HepG2 (cell line): ENCODE data around the gene RUNX3. TPM values are rescaled to one million over a fixed set of nuclear protein-coding genes. Genes with fewer than 3 reads are reported as not detected.

Source experiments
- ATF3 ChIP-seq: sonication (generic); formaldehyde crosslinking; IDR thresholded peaks from 2 replicates; pipeline ENCODE4 v1.4.0; 2020; ENCODE audit warnings: missing genetic modification reagents
- CBX1 ChIP-seq: IDR thresholded peaks from one replicate; pipeline ENCODE4 v1.6.1; 2016; ENCODE audit warnings: antibody characterized with exemption, low read depth
- CBX5 ChIP-seq: sonication (generic); formaldehyde crosslinking; IDR thresholded peaks from 2 replicates; pipeline ENCODE4 v1.4.0; 2020; ENCODE audit warnings: missing genetic modification reagents, borderline replicate concordance
- GZF1 ChIP-seq: sonication (generic); formaldehyde crosslinking; IDR thresholded peaks from 2 replicates; pipeline ENCODE4 v1.5.1; 2020; ENCODE audit warnings: mild to moderate bottlenecking, missing genetic modification reagents
- HIC2 ChIP-seq: sonication (generic); formaldehyde crosslinking; IDR thresholded peaks from 2 replicates; pipeline ENCODE4 v1.9.0; 2022; ENCODE audit warnings: low read depth, missing genetic modification reagents
- LCORL ChIP-seq, 2 experiments: fragments of 450-650 bp in 1 of 2; sonication (generic) in 1 of 2; formaldehyde crosslinking in 1 of 2; IDR thresholded peaks; 2 replicates each; pipeline versions ENCODE4 v1.5.0 to v1.6.1; 2017 to 2020; ENCODE audit warnings: antibody characterized with exemption in 1 of 2, missing genetic modification reagents in 1 of 2
- MEF2D ChIP-seq: sonication (generic); formaldehyde crosslinking; IDR thresholded peaks from 2 replicates; pipeline ENCODE4 v1.5.1; 2020; ENCODE audit warnings: mild to moderate bottlenecking, missing genetic modification reagents
- MLXIP ChIP-seq: sonication (generic); formaldehyde crosslinking; IDR thresholded peaks from 2 replicates; pipeline ENCODE4 v1.9.0; 2021; ENCODE audit warnings: missing genetic modification reagents, borderline replicate concordance
- MZF1 ChIP-seq: sonication (generic); formaldehyde crosslinking; IDR thresholded peaks from 2 replicates; pipeline ENCODE4 v1.8.1; 2023; ENCODE audit warnings: mild to moderate bottlenecking, missing genetic modification reagents, borderline replicate concordance
- PHB2 ChIP-seq: fragments of 450-650 bp; IDR thresholded peaks from 2 replicates; pipeline ENCODE4 v1.6.1; 2018; ENCODE audit not compliant: partially characterized antibody
- RXRA ChIP-seq: sonication (generic); formaldehyde crosslinking; IDR thresholded peaks from 2 replicates; pipeline ENCODE4 v1.5.1; 2020; ENCODE audit warnings: missing genetic modification reagents
- SKI ChIP-seq: fragments of 450-650 bp; IDR thresholded peaks from one replicate; pipeline ENCODE4 v1.6.1; 2018; ENCODE audit warnings: mild to moderate bottlenecking; ENCODE audit not compliant: partially characterized antibody
- SNRNP70 ChIP-seq: fragments of 200-400 bp; formaldehyde crosslinking; IDR thresholded peaks from 2 replicates; pipeline ENCODE4 v1.6.1; 2017; ENCODE audit warnings: mild to moderate bottlenecking, low read depth, low read length, moderate library complexity
- TARDBP ChIP-seq: sonication (generic); formaldehyde crosslinking; IDR thresholded peaks from 2 replicates; pipeline ENCODE4 v1.8.0; 2022; ENCODE audit warnings: mild to moderate bottlenecking, missing genetic modification reagents
- TOPORS ChIP-seq: sonication (generic); formaldehyde crosslinking; IDR thresholded peaks from 2 replicates; pipeline ENCODE4 v1.8.0; 2023; ENCODE audit warnings: mild to moderate bottlenecking, missing genetic modification reagents
- ZGPAT ChIP-seq: IDR thresholded peaks from 2 replicates; pipeline ENCODE4 v1.6.1; 2016; ENCODE audit warnings: mild to moderate bottlenecking
- ZNF124 ChIP-seq: sonication (generic); formaldehyde crosslinking; IDR thresholded peaks from 2 replicates; pipeline ENCODE4 v1.4.0; 2020; ENCODE audit warnings: missing genetic modification reagents
- ZNF460 ChIP-seq: sonication (generic); formaldehyde crosslinking; IDR thresholded peaks from 2 replicates; pipeline ENCODE4 v1.5.1; 2020; ENCODE audit warnings: missing genetic modification reagents, mild to moderate bottlenecking, borderline replicate concordance
- ZNF639 ChIP-seq: conservative IDR thresholded peaks from 2 replicates; pipeline ENCODE4 v1.6.1; 2018; ENCODE audit warnings: missing genetic modification reagents
- ZNF768 ChIP-seq: sonication (generic); formaldehyde crosslinking; IDR thresholded peaks from 2 replicates; pipeline ENCODE4 v1.4.0; 2020; ENCODE audit warnings: missing genetic modification reagents
- ZSCAN22 ChIP-seq: sonication (generic); formaldehyde crosslinking; IDR thresholded peaks from 2 replicates; pipeline ENCODE4 v1.4.0; 2020; ENCODE audit warnings: mild to moderate bottlenecking, missing genetic modification reagents
- polyA plus RNA-seq, 8 experiments: library from polyadenylated mRNA; depleted of rRNA in 3 of 8; stranded (reverse) in 7 of 8; unstranded in 1 of 8; fragments of >200 nt; fragmentation: Illumina TruSeq in 4 of 8; extraction: Trizol in 4 of 8; gene quantifications; 2 replicates each; pipeline versions ENCODE4 v1.2.1 to v1.2.3, GENCODE V29; 2011 to 2016; ENCODE audit warnings: low read depth in 4 of 8, missing spikeins in 1 of 8, mixed read lengths in 1 of 8; ENCODE audit not compliant: insufficient read depth in 1 of 8
- total RNA-seq, 5 experiments: library from RNA; depleted of rRNA; stranded (reverse); fragments of >200 nt; fragmentation: Illumina TruSeq; extraction: Trizol; gene quantifications; 2 replicates each; pipeline ENCODE4 v1.2.3, GENCODE V29; 2016; ENCODE audit warnings: low read depth in 1 of 5

RUNX3 gene
- total and polyA plus RNA-seq, 2 of the 13 experiments (the other 11 are each of a cell fraction or from before 2014, with no cell fraction given) = 0.04 to 0.22 TPM

GRCh38 chr1:24946861-24947658 is 17.0 kb upstream of the RUNX3 start (continued):
- TF ChIP-seq ZNF639 (CRISPR knock-in tag) (no peak), HIC2 (no peak), MZF1 (CRISPR knock-in tag) (no peak), PHB2 (no peak), MEF2D (CRISPR knock-in tag) (peak; percentile 34; the same call in 1 of the 2 replicates), TARDBP (CRISPR knock-in tag) (0 out of 2 replicates have a peak, but pooled peaks have one; percentile 21), TOPORS (CRISPR knock-in tag) (no peak), SKI (peak; percentile 13), ZNF768 (CRISPR knock-in tag) (peak; percentile 83; the same call in 1 of the 2 replicates), SNRNP70 (no peak), ZNF460 (CRISPR knock-in tag) (no peak), ZGPAT (CRISPR knock-in tag) (0 out of 2 replicates have a peak, but pooled peaks have one; percentile 27), CBX5 (CRISPR knock-in tag) (no peak), ZNF124 (CRISPR knock-in tag) (no peak), ATF3 (no peak), GZF1 (CRISPR knock-in tag) (no peak), RXRA (peak; percentile 83), CBX1 (no peak), ZSCAN22 (CRISPR knock-in tag) (no peak), MLXIP (CRISPR knock-in tag) (no peak), LCORL (IDR thresholded peaks at IDR 0.05) (no peak), LCORL (CRISPR knock-in tag; IDR thresholded peaks at IDR 0.05) (no peak)
